ENCODE data around the gene ZNF217.
"Not testable (repeated sequence)": the region's sequence is repeated elsewhere in the genome, so short reads cannot be mapped to it uniquely, and the experiment has no call there.

Gene ZNF217

GRCh38 chr20:53589321-53590065 lies 4.1 kb downstream of the ZNF217 start:
- Histone ChIP-seq H3K4me3 (ENCODE audit: low read depth, low read length) (peak overlapping the region; percentile 92), H3K4me2 (ENCODE audit: low read length) (peak overlapping the region; percentile 56), H3K4me1 (peaks cover 24% of the 10 kb centered on the region), H3K79me2 (peaks cover 40% of the 10 kb centered on the region), H3K27ac (peak overlapping the region; percentile 97)
- H3K36me3 ChIP-seq (ENCODE audit: control insufficient read depth, insufficient read depth, low read length); H2AFZ ChIP-seq; H3K27me3 ChIP-seq (ENCODE audit: control insufficient read depth, insufficient read depth, low read length); H3K9ac ChIP-seq; H3K9me3 ChIP-seq (ENCODE audit: control insufficient read depth, low read length): not testable (repeated sequence)

GRCh38 chr20:53587157-53587703 lies 6.4 kb downstream of the ZNF217 start:
- peak overlapping the region; percentile 34 for H3K27ac ChIP-seq

GRCh38 chr20:53586640-53587039 lies 7.0 kb downstream of the ZNF217 start:
- Histone ChIP-seq H3K27me3 (ENCODE audit: control insufficient read depth, insufficient read depth, low read length) (no peaks in the 10 kb centered on the region), H3K4me3 (ENCODE audit: low read depth, low read length) (peak overlapping the region; percentile 34), H3K9me3 (ENCODE audit: control insufficient read depth, low read length) (no peaks in the 10 kb centered on the region), H3K4me1 (peaks cover 27% of the 10 kb centered on the region), H3K4me2 (ENCODE audit: low read length) (peak overlapping the region; percentile 51), H3K9ac (no peak overlapping the region), H3K27ac (peak overlapping the region; percentile 34), H3K79me2 (peaks cover 44% of the 10 kb centered on the region), H2AFZ (no peak overlapping the region), H3K36me3 (ENCODE audit: control insufficient read depth, insufficient read depth, low read length) (no peaks in the 10 kb centered on the region)
- no peak for TF ChIP-seq CTCF (IDR thresholded peaks at IDR 0.05)

More at GRCh38 chr20:53587157-53587703, 6.4 kb downstream of the ZNF217 start:
- Histone ChIP-seq H3K4me2 (ENCODE audit: low read length) (peak overlapping the region; percentile 51), H3K4me3 (ENCODE audit: low read depth, low read length) (peak overlapping the region; percentile 34), H3K79me2 (peaks cover 40% of the 10 kb centered on the region), H3K4me1 (peaks cover 27% of the 10 kb centered on the region)
- not testable (repeated sequence) for H2AFZ ChIP-seq; H3K9ac ChIP-seq; H3K27me3 ChIP-seq (ENCODE audit: control insufficient read depth, insufficient read depth, low read length); H3K36me3 ChIP-seq (ENCODE audit: control insufficient read depth, insufficient read depth, low read length); H3K9me3 ChIP-seq (ENCODE audit: control insufficient read depth, low read length)

GRCh38 chr20:53585910-53586309 lies 7.7 kb downstream of the ZNF217 start:
- not testable (repeated sequence) for H3K27me3 ChIP-seq (ENCODE audit: control insufficient read depth, insufficient read depth, low read length); H3K4me3 ChIP-seq (ENCODE audit: low read depth, low read length); H3K36me3 ChIP-seq (ENCODE audit: control insufficient read depth, insufficient read depth, low read length); H2AFZ ChIP-seq; H3K9me3 ChIP-seq (ENCODE audit: control insufficient read depth, low read length); H3K9ac ChIP-seq
- H3K79me2 ChIP-seq: peaks cover 47% of the 10 kb centered on the region
- H3K4me1 ChIP-seq: peaks cover 25% of the 10 kb centered on the region
- H3K27ac ChIP-seq: peak overlapping the region; percentile 34
- peak overlapping the region; percentile 51 for H3K4me2 ChIP-seq (ENCODE audit: low read length)

- not testable (repeated sequence) for H2AFZ ChIP-seq; H3K27ac ChIP-seq; H3K9ac ChIP-seq; H3K4me2 ChIP-seq (ENCODE audit: low read length); H3K27me3 ChIP-seq (ENCODE audit: control insufficient read depth, insufficient read depth, low read length); H3K9me3 ChIP-seq (ENCODE audit: control insufficient read depth, low read length); H3K36me3 ChIP-seq (ENCODE audit: control insufficient read depth, insufficient read depth, low read length); H3K4me3 ChIP-seq (ENCODE audit: low read depth, low read length)
- Histone ChIP-seq H3K79me2 (peaks cover 53% of the 10 kb centered on the region), H3K4me1 (peaks cover 29% of the 10 kb centered on the region)
Observed at GRCh38 chr20:53585004-53585569, 8.6 kb downstream of the ZNF217 start.

GRCh38 chr20:53584550-53584913 lies 9.1 kb downstream of the ZNF217 start:
- peaks cover 35% of the 10 kb centered on the region for H3K4me1 ChIP-seq
- H3K9ac ChIP-seq; H3K9me3 ChIP-seq (ENCODE audit: control insufficient read depth, low read length); H3K36me3 ChIP-seq (ENCODE audit: control insufficient read depth, insufficient read depth, low read length); H3K27me3 ChIP-seq (ENCODE audit: control insufficient read depth, insufficient read depth, low read length); H3K4me3 ChIP-seq (ENCODE audit: low read depth, low read length); H2AFZ ChIP-seq; H3K4me2 ChIP-seq (ENCODE audit: low read length): not testable (repeated sequence)
- H3K27ac ChIP-seq: peak overlapping the region; percentile 30
- peaks cover 55% of the 10 kb centered on the region for H3K79me2 ChIP-seq

GRCh38 chr20:53583660-53584549 lies 9.7 kb downstream of the ZNF217 start:
- not testable (repeated sequence) for H3K36me3 ChIP-seq (ENCODE audit: control insufficient read depth, insufficient read depth, low read length); H3K4me2 ChIP-seq (ENCODE audit: low read length); H3K9ac ChIP-seq; H3K27me3 ChIP-seq (ENCODE audit: control insufficient read depth, insufficient read depth, low read length); H3K4me3 ChIP-seq (ENCODE audit: low read depth, low read length); H2AFZ ChIP-seq; H3K9me3 ChIP-seq (ENCODE audit: control insufficient read depth, low read length)
- Histone ChIP-seq H3K27ac (peak overlapping the region; percentile 30), H3K4me1 (peaks cover 37% of the 10 kb centered on the region), H3K79me2 (peaks cover 53% of the 10 kb centered on the region)
